HG03521 (cell line): Measurements from ENCODE around the gene THY1.
"Not testable (repeated sequence)": the region's sequence is repeated elsewhere in the genome, so short reads cannot be mapped to it uniquely, and the experiment has no call there.

Source experiments
- ATAC-seq: cut with Tn5 transposase; IDR thresholded peaks from one replicate; pipeline ENCODE4 v1.9.1; 2021; ENCODE audit warnings: mild to moderate bottlenecking, moderate library complexity; ENCODE audit not compliant: unreplicated experiment

Gene THY1

DNA sequence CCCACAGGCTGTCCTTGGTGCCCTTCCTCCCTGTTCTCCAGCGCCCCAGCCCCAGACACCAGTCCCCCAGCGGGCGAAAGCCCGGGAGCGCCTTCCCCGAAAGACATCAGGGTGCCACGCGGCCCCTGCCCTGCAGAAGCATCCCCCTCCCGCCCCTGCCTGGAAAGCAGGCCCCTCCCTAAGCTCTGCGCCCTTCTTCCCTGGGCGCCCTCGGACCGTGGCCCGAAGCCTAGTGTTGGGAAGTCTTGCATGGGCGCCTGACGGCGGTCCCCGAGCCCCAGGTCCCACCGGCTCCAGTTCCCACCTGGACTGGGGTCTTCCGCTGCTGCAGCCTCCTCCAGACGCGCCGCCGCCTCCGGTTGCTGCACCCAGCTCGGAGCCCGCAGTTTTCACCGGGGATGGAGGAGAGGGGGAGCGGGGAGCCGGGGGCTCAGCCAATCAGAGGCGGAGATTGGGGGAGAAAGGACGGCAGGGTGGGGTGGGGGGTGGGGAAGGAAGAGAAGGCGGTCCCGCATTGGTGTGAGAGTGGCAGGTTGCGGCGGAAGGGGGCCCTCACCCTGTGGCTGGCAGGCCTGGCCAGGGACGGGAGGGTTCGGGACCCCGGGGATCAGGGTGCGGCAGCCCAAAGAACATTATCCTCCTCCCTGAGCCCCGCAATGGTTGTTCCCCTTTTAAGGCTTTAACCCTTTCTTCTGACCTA, at the start of gene THY1:
Gene THY1, minus strand, starts transcription at position 364 of the 700 bp plus-strand sequence. CDS start 2,267 bp downstream, outside the sequence.
- no peak for ATAC-seq

DNA sequence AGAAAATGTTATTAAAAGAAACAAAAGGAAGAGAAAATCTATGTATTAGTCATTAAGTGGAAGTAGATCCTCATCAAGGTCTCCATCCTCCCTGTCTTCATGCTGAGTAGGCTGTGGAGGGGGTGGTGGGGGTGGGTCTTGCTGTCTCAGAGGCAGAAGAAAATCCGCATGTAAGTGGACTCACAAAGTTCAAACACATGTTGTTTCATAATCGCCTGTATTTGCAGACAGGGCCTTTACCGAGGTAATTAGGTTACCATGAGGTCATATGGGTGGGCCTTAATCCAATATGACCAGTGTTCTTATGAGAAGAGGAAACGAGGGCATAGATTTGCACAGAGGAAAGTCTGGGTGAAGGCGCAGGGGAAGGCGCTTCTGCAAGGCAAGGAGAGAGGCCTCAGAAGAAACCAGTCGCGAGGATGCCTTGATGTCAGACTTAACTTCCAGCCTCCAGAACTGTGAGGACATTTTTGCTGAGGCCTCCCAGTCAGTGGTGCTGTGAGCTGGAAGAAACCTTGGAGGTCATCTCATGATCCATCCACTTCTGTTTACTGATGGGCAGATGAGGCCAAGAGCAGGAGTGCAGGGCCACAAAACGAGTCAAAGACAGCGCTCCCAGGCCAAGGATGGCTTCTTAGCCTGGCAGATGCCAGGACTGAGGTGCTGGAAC, 49.3 kb upstream of the THY1 start:
- no peak for ATAC-seq

- ATAC-seq, result no peak
These were observed 48.4 kb upstream of the THY1 start for GRCh38 chr11:119471329-119471728.

- ATAC-seq, result no peak
These were observed 47.6 kb upstream of the THY1 start for GRCh38 chr11:119470317-119471291.

DNA sequence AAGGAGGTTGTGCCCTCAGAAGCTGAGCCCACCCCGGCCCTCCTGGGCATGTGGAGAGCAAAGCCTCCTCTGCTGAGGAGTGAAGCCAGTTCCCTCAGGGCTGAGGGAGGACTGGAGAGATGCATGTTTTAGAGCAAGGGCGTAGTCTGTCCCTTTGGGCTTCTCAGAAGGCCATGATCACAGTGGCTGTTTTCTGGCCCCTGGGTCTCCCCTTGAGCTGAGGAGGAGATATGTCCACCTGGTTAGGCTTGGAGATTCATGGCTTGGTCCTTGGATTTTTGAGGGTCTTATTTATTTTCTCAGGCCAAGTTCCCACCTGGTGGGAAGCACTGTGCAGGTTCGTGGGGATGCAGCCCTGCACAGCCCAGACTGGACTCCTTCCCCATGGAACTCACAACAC, 46.5 kb upstream of the THY1 start:
- no peak for ATAC-seq

DNA sequence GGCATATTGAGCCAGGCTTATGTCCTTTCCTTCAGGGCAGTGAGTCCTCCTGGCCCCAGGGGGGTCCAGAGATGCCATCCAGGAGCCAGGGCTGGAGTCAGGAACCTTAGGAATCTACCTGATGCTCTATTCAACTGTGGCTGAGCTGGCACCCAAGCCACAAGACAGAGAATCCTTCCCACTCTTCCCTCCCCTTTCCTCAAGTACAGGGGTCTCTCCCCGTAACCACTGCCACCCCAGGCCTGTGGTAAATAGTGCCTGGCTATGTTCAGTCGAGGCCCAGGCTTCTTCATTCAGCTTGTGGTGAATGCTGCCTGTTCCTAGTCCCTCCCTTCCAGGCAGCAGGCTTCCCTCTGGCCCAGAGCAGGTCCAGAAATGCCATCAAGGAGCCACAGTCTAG, 45.5 kb upstream of the THY1 start:
- ATAC-seq, result no peak

DNA sequence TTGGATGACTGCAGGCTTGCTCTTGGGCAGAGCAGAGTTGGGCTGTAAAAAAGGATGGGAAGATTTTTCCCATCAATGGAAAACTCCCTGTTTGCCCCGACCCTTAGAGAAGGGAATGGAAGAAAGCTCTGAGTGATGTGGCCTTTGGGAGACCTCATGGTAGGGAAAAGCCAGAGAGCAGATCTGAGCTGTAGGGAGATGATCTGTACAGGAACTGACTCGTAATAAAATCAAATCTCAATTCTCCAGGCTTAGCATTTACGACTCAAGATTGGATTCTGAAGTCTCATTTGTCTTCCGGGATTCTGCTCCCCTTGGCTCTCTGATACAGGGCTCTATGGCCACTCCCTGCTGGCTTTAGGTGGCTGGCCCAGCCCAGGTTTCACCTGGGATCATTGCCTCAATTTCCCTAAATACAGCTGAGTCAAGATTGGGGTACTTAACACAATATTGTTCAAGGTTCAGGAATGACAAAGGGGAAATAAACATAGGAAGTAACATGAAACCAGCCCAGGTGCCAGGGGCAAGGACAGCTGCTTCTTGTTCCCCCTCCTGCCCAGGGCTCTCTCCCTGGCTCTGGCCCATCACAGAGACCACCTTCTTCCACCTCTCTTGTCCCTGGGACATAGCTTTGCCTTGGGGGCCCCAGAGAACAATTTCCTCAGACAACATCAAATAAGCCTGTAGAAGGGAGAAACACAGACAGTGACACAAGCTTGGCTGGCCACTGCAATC, 38.4 kb upstream of the THY1 start:
- no peak for ATAC-seq

DNA sequence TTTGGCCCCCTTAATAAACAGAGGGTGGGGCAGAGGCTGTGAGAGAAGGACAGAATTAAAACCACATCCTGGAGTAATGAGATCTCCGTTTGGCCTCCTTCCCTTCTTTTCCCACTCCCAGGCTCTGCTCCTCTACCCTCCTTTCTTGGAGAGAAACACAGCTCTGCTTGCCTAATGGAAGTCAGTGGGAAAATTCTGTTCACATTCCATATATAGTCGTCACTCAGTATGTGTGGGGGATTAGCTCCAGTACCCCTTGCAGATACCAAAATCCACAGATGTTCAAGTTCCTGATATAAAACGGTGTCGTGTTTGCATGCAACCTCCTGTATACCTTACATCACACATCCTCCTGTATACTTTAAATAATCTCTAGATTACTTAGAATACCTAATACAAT, 37.6 kb upstream of the THY1 start:
- no peak for ATAC-seq

DNA sequence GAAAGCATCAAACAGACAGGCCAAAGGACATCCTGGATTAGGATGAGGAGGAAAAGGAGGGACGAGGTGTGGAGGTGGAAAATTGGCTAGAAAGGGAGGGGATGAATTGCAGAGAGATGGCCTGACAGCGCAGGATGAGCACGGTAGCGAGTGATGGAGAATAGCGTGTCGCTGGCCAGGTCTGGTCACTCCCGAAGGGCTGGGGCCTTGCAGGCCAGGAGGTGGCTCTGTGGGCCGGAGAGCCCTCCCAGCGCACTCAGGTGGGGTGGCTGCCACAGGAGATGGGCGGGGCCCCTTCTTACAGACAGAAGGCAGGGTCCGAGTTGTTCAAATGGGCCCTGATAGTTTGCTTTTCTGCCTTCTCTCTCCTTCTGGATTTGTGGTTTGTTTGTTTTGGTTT, 37.1 kb upstream of the THY1 start:
- ATAC-seq, result no peak

DNA sequence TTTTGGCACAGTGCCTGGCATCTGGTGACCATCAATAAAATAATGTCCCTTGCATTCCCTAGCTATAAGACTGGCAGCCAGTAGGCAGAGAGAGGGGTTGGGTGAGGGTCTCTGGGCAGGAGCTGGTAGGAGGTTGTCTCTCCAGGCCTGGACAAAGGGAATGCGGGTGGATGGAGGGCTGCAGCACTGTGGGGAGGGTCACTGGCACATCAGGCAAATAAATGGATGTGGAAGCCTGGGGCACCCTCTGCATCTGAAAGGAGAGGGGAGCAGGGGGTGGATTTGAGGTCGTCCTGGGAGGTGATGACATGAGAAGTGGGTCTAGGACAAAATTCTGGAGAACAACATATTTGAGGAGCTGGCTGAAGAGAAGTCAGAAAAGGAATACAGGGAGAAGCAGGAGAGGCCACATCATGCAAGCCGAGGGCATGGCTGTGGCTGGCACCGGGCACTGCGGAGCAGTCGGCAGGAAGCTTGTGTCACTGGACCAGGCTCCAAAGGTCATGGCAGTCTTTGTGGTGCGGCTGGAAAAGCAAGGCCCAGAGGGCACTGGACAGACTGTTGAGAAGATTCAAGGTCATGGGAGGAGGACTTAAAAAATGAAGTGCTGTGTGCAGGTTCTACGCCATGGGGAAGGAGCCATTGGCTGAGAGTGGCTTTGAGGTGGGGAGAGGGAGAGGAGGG, 36.5 kb upstream of the THY1 start:
- no peak for ATAC-seq

- ATAC-seq, result not testable (repeated sequence)
These were observed 32.7 kb upstream of the THY1 start for GRCh38 chr11:119455708-119456107.

- ATAC-seq, result not testable (repeated sequence)
These were observed 32.3 kb upstream of the THY1 start for GRCh38 chr11:119455241-119455640.

- no peak for ATAC-seq
These were observed 30.9 kb upstream of the THY1 start for GRCh38 chr11:119453881-119454280.

DNA sequence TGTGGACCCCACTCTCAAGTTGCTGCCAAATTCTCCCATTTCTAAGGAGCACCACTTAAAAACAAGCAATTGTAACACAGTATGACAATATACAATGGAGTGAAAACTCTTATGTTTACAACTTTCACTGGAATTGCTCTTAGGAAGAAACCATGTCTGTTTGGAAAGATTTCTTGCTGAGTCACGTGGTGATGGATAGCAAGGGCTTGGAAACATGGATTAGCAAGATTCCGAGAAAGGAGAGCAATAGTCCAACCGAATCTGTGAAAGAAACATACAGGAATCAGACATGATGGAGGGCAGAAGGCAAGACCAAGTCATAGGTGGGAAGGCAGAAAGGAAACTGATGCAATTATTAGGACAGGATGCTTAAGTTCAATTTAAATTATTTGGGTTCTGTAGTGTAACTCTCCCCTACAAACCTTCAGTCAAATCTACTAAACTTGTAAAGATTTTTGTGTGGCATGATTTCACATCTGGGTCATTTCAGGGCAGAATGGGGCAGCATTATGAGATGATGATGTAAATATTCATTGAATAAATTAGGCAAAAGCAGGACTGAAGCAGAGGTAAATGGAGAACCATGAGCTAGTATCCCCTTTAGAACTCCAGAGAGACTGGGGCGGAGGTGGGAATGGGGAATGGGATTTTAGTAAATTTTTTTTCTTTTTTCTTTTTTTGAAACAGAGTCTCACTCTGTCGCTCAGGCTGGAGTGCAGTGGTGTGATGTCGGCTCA, 27.8 kb upstream of the THY1 start:
- ATAC-seq, result no peak

DNA sequence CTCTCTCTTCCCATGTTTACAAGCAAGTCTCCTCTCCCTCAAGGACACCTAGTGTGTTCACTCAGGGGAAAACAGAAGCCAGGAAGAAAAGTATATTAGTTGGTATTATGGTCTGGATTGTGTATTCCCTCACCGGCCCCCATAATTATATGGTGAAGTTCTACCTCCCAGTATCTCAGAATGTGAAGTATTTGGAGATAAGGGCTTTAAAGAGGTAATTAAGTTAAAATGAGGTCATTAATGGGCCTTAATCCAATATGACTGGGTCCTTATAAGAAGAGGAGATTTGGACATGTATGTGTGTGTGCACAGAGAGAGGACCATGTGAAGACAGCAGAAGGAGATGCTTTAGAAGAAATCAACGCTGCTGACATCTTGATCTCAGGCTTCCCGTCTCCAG, 26.5 kb upstream of the THY1 start:
- no peak for ATAC-seq

GRCh38 chr11:119448380-119448779, 25.4 kb upstream of the THY1 start:
- no peak for ATAC-seq

GRCh38 chr11:119447664-119448242, 24.8 kb upstream of the THY1 start:
- no peak for ATAC-seq

GRCh38 chr11:119446871-119447663, 24.1 kb upstream of the THY1 start:
- no peak for ATAC-seq
